Measurements from ENCODE around the gene LCE2A. TPM values are rescaled to one million over a fixed set of nuclear protein-coding genes. Genes with fewer than 3 reads are reported as not detected.

LCE2A gene
- total and polyA plus RNA-seq, 2 donors (not counting 1 experiment from before 2014, with no cell fraction given): not detected

GRCh38 chr1:152699746-152700145 lies 1.6 kb downstream of the LCE2A start:
- Histone ChIP-seq H3K27ac (ENCODE audit: low read length in 2 of 2) (no peak overlapping the region), H3K4me2 (replicated peaks; ENCODE audit: low read depth, low read length, poor library complexity, severe bottlenecking) (no peak overlapping the region), H3K79me2 (ENCODE audit: control insufficient read depth, insufficient read depth, low read length) (no peaks in the 10 kb centered on the region), H3K36me3 (replicated peaks in 1 of 2; ENCODE audit: control extremely low read depth in 1 of 2, control insufficient read depth in 1 of 2, extremely low read depth in 1 of 2, insufficient read depth in 2 of 2, low read length in 1 of 2) (no peaks in the 10 kb centered on the region), H3K27me3 (replicated peaks in 1 of 4; ENCODE audit: control extremely low read depth in 1 of 4, control insufficient read depth in 3 of 4, insufficient read depth in 4 of 4, low read length in 3 of 4) (peaks cover 0 to 2% (median 0%) of the 10 kb centered on the region in 4 experiments), H3K9ac (ENCODE audit: low read length) (no peak overlapping the region), H3K4me3 (ENCODE audit: control extremely low read depth in 1 of 5, extremely low read depth in 1 of 5, insufficient read depth in 1 of 5, low read depth in 2 of 5, low read length in 4 of 5) (no peak overlapping the region), H3K4me1 (ENCODE audit: control insufficient read depth in 2 of 2, insufficient read depth in 2 of 2, low read length in 2 of 2) (no peaks in the 10 kb centered on the region), H2AFZ (ENCODE audit: insufficient read depth, low read depth, low read length, poor library complexity, severe bottlenecking) (no peak overlapping the region), H3K9me3 (ENCODE audit: control extremely low read depth in 1 of 3, control insufficient read depth in 2 of 3, insufficient read depth in 1 of 3, low read length in 2 of 3) (no peaks in the 10 kb centered on the region), H4K20me1 (ENCODE audit: control insufficient read depth, insufficient read depth, low read length, poor library complexity, severe bottlenecking) (no peaks in the 10 kb centered on the region)
- intact Hi-C loops (cut with micrococcal nuclease): no loop called here
- no peak for TF ChIP-seq CTCF (IDR thresholded peaks at IDR 0.05)
- no peak for TF ChIP-seq EZH2 (IDR thresholded peaks at IDR 0.05; ENCODE audit: borderline replicate concordance, insufficient read depth, low read depth, low read length, poor library complexity, severe bottlenecking)
- ChIA-PET POLR2A (no interaction called here), CTCF (no interaction called here)
- Mint-ChIP-seq H3K4me1 (no peaks in the 10 kb centered on the region), H3K27ac (no peak overlapping the region), H3K27me3 (peaks cover 5% of the 10 kb centered on the region), H3K9me3 (ENCODE audit: insufficient read depth) (no peaks in the 10 kb centered on the region), H3K4me3 (no peak overlapping the region)
- ATAC-seq (ENCODE audit: low read depth) (no peak), DNase-seq (no peak)
- 100% methylated on average over 1 of the region's 4 CpGs for WGBS (ENCODE audit: insufficient coverage)

- no peak for DNase-seq
- H2AFZ ChIP-seq (ENCODE audit: insufficient read depth, low read depth, low read length, poor library complexity, severe bottlenecking): no peak within 1 kb of the TSS
- no peaks in the 10 kb centered on the region for H3K9me3 ChIP-seq (ENCODE audit: control extremely low read depth in 1 of 3, control insufficient read depth in 2 of 3, insufficient read depth in 1 of 3, low read length in 2 of 3)
- Mint-ChIP-seq H3K27me3 (peaks cover 47% of the 10 kb centered on the region), H3K4me1 (no peaks in the 10 kb centered on the region), H3K4me3 (no peak within 1 kb of the TSS), H3K27ac (no peak within 1 kb of the TSS), H3K9me3 (ENCODE audit: insufficient read depth) (no peaks in the 10 kb centered on the region)
- H3K36me3 ChIP-seq (replicated peaks in 1 of 2; ENCODE audit: control extremely low read depth in 1 of 2, control insufficient read depth in 1 of 2, extremely low read depth in 1 of 2, insufficient read depth in 2 of 2, low read length in 1 of 2): no peaks in the 10 kb centered on the region
- H3K27ac ChIP-seq (ENCODE audit: low read length in 2 of 2): no peak within 1 kb of the TSS
- no peak for ATAC-seq (ENCODE audit: low read depth)
- H3K27me3 ChIP-seq (replicated peaks in 1 of 4; ENCODE audit: control extremely low read depth in 1 of 4, control insufficient read depth in 3 of 4, insufficient read depth in 4 of 4, low read length in 3 of 4): peaks cover 0 to 7% (median 1%) of the 10 kb centered on the region in 4 experiments
- no peaks in the 10 kb centered on the region for H4K20me1 ChIP-seq (ENCODE audit: control insufficient read depth, insufficient read depth, low read length, poor library complexity, severe bottlenecking)
- no peak within 1 kb of the TSS for H3K9ac ChIP-seq (ENCODE audit: low read length)
- H3K4me2 ChIP-seq (replicated peaks; ENCODE audit: low read depth, low read length, poor library complexity, severe bottlenecking): no peak within 1 kb of the TSS
- CTCF ChIA-PET: no interaction called here
- POLR2A ChIA-PET: no interaction called here
- WGBS (ENCODE audit: insufficient coverage): 100% methylated on average over 1 of the region's 2 CpGs
- intact Hi-C loops (cut with micrococcal nuclease): no loop called here
- no peak within 1 kb of the TSS for H3K4me3 ChIP-seq (ENCODE audit: control extremely low read depth in 1 of 5, extremely low read depth in 1 of 5, insufficient read depth in 1 of 5, low read depth in 2 of 5, low read length in 4 of 5)
- no peaks in the 10 kb centered on the region for H3K4me1 ChIP-seq (ENCODE audit: control insufficient read depth in 2 of 2, insufficient read depth in 2 of 2, low read length in 2 of 2)
- TF ChIP-seq CTCF (IDR thresholded peaks at IDR 0.05) (no peak), EZH2 (IDR thresholded peaks at IDR 0.05; ENCODE audit: borderline replicate concordance, insufficient read depth, low read depth, low read length, poor library complexity, severe bottlenecking) (no peak)
- no peaks in the 10 kb centered on the region for H3K79me2 ChIP-seq (ENCODE audit: control insufficient read depth, insufficient read depth, low read length)
Measured at GRCh38 chr1:152707860-152708259, 9.7 kb downstream of the LCE2A start, which contains the start of gene LCE4A. Gene LCE4A, plus strand, starts transcription at chr1:152708160. Its CDS starts 916 bp downstream, at chr1:152709076.
